Lung (tissue), 12 donors: Measurements from ENCODE around the gene LRRC8E. TPM values are rescaled to one million over a fixed set of nuclear protein-coding genes. Genes with fewer than 3 reads are reported as not detected.

ENCODE experiments used
- ATAC-seq: fragments of 200-7000 bp; cut with Tn5 transposase; one replicate; pipeline ENCODE4 v1.9.1; 2020; ENCODE audit warnings: moderate number of reproducible peaks; ENCODE audit not compliant: insufficient read depth, low FRiP score
- DNase-seq, 3 donors: peaks; one replicate each; pipeline ENCODE4 v3.0.0-alpha.2; 2013 to 2017
- H3K27ac ChIP-seq, 2 donors: one replicate each; pipeline ENCODE4 v1.5.1; 2013; ENCODE audit warnings: mild to moderate bottlenecking in 2 of 2, moderate library complexity in 2 of 2, control low read depth in 1 of 2, inconsistent platforms in 1 of 2, low read depth in 1 of 2, low read length in 1 of 2
- H3K27me3 ChIP-seq, 3 donors: one replicate each; pipeline ENCODE4 v1.5.1; 2013; ENCODE audit warnings: low read length in 2 of 3; ENCODE audit not compliant: control insufficient read depth in 3 of 3, insufficient read depth in 3 of 3
- H3K36me3 ChIP-seq, 4 donors: one replicate each; pipeline ENCODE4 v1.5.1; 2013; ENCODE audit warnings: low read length in 4 of 4, mild to moderate bottlenecking in 1 of 4, moderate library complexity in 1 of 4; ENCODE audit not compliant: control insufficient read depth in 4 of 4, insufficient read depth in 4 of 4
- H3K4me1 ChIP-seq, 5 donors: one replicate each; pipeline ENCODE4 v1.5.1; 2013; ENCODE audit warnings: low read length in 5 of 5, mild to moderate bottlenecking in 2 of 5, moderate library complexity in 1 of 5; ENCODE audit not compliant: control insufficient read depth in 5 of 5, insufficient read depth in 5 of 5
- H3K4me3 ChIP-seq: one replicate; pipeline ENCODE4 v1.5.1; 2013; ENCODE audit warnings: mild to moderate bottlenecking, control low read depth, moderate library complexity
- H3K9ac ChIP-seq, 2 donors: one replicate each; pipeline ENCODE4 v1.5.1; 2013; ENCODE audit warnings: low read length in 2 of 2, control low read depth in 1 of 2; ENCODE audit not compliant: insufficient read depth in 1 of 2
- H3K9me3 ChIP-seq, 4 donors: one replicate each; pipeline ENCODE4 v1.5.1; 2013; ENCODE audit warnings: low read length in 3 of 4, mild to moderate bottlenecking in 1 of 4, moderate library complexity in 1 of 4; ENCODE audit not compliant: control insufficient read depth in 4 of 4, insufficient read depth in 3 of 4
- CTCF ChIP-seq: IDR thresholded peaks from 2 replicates; pipeline ENCODE4 v1.5.1; 2012; ENCODE audit warnings: mild to moderate bottlenecking; ENCODE audit errors: control extremely low read depth, extremely low read depth
- WGBS, 2 donors: extraction: QIAGEN DNeasy Blood & Tissue Kit; methylation state at CpG; one replicate each; pipeline ENCODE4 v1.1.7; 2013; 5-methylcytosine and 5-hydroxymethylcytosine counted together
- polyA plus RNA-seq, 2 donors: library from polyadenylated mRNA; stranded (reverse); fragments of 200-250 nt; gene quantifications; one replicate each; pipeline ENCODE4 v1.2.1, GENCODE V29; 2013
- total RNA-seq, 2 donors: library from RNA; depleted of rRNA in 1 of 2; stranded (reverse); fragments of >200 nt in 1 of 2; gene quantifications; one replicate each; pipeline ENCODE4 v1.2.1, GENCODE V29; 2014 to 2021
- donor health status: control.
- donor health status: control.
- donor health status: Bipolar disorder and iron deficiency.
- donor health status: healthy.
- donor health status: DM: yes; HTN: yes; CAD: no.

Gene LRRC8E
- total and polyA plus RNA-seq, 4 donors: 3.7 to 8.6 (median 5.3) TPM

DNA sequence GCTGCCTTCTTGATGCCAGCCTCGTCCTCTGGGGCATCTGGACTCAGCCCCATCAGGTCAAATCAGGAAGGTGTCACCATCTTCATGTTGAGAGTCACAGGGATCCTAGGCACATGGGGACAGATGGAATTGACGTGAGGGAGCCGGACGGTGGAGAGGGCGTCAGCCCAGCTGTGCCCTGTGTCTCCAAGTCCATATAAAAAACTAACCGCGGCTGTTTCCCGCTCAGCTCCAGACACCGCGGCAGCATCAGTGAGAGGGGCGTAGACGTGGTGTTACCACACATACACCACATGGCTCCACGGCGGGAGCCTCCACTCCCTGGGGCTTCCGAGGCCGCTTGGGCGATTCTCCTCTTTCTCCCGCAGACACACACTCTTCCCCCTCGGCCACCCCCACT, 8.5 kb upstream of the LRRC8E start:
- no peak for TF ChIP-seq CTCF
- Histone ChIP-seq H3K4me3 (no peak overlapping the region), H3K27me3 (peaks cover 0 to 2% (median 2%) of the 10 kb centered on the region in 3 donors), H3K4me1 (no peaks in the 10 kb centered on the region), H3K9me3 (peaks cover 0 to 2% (median 0%) of the 10 kb centered on the region in 4 donors), H3K27ac (no peak overlapping the region), H3K9ac (no peak overlapping the region), H3K36me3 (no peaks in the 10 kb centered on the region)
- 86 to 92% methylated on average over 19 of the region's 19 CpGs for WGBS, 2 donors
- DNase-seq (no peak), ATAC-seq (no peak)

GRCh38 chr19:7881910-7882309, 6.4 kb upstream of the LRRC8E start:
- DNase-seq (no peak), ATAC-seq (no peak)
- 91 to 94% methylated on average over 3 of the region's 3 CpGs for WGBS, 2 donors
- H3K9me3 ChIP-seq: peaks cover 0 to 2% (median 0%) of the 10 kb centered on the region in 4 donors
- no peak overlapping the region for H3K9ac ChIP-seq
- no peak for TF ChIP-seq CTCF
- no peak overlapping the region for H3K27ac ChIP-seq
- no peaks in the 10 kb centered on the region for H3K36me3 ChIP-seq
- H3K4me3 ChIP-seq: no peak overlapping the region
- H3K4me1 ChIP-seq: no peaks in the 10 kb centered on the region
- no peaks in the 10 kb centered on the region for H3K27me3 ChIP-seq

DNA sequence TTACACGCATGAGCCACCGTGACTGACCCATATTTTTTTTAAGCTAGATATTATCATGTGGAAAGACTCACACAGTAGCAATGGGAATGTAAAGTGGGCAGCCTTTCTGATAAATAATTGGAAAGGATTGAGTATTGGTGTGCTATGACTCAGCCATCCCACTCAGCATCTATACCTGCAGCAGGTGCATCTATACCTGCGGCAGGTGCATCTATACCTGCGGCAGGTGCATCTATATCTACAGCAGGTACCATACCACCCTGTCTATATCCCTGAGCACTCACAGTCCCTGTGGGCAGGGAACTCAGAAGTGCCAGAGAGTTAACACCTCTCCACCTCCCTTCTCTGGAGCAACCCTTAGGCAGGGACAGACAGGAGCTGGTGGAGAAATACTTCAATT, 5.2 kb upstream of the LRRC8E start:
- Histone ChIP-seq H3K36me3 (no peaks in the 10 kb centered on the region), H3K9me3 (peaks cover 0 to 2% (median 0%) of the 10 kb centered on the region in 4 donors), H3K27me3 (no peaks in the 10 kb centered on the region), H3K27ac (no peak overlapping the region), H3K9ac (no peak overlapping the region), H3K4me3 (no peak overlapping the region), H3K4me1 (no peaks in the 10 kb centered on the region)
- TF ChIP-seq CTCF: no peak
- ATAC-seq (no peak), DNase-seq (no peak)
- WGBS, 2 donors: 83 to 90% methylated on average over 4 of the region's 4 CpGs
